HFF-Myc (cell line): ENCODE data around the gene ARAP1.

Experiments
- DNase-seq: peaks from one replicate; pipeline ENCODE4 v3.0.0-alpha.2; 2011; ENCODE audit warnings: low read depth; ENCODE audit errors: extremely low read depth
- H3K4me3 ChIP-seq: replicated peaks from 2 replicates; pipeline ENCODE4 v1.5.1; 2011; ENCODE audit warnings: low read depth, mild to moderate bottlenecking, control low read depth, low read length
- TF ChIP-seq, protein P1 (sequence below): IDR thresholded peaks from 2 replicates; pipeline ENCODE4 v1.5.1; 2012; ENCODE audit warnings: mild to moderate bottlenecking, low read depth, low read length, control low read depth; ENCODE audit errors: missing control alignments

Gene ARAP1

DNA sequence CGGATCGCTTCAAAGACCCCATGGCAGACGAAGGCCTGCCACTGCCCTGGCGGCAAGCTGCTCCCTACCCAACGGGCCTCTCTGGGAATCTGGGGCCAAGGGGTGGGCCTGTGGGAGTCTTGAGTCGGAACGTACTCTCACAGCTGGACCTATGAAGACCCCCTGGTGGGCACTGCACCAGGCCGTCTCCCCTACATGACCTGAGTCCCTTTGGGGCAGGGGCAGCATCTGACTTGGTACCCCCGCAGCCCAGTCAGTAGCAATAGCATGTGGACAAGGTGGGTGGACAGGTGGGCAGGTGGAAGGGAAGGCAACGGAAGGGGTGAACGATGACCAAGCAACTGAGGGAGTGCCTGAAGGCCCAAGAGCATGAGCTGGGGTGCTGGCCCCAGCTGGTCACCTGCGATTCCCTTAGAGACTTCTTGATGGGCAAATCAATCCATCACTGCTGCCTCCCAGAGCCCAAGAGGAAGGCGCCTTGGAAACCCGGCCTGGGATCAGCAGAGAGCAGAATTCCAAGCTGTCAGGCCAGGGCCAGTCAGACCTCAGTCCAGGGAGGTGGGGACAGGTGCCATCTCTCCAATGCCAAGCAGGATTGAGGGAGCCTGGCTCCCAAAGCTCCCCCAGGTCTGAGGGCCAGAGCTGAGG lies 35.3 kb downstream of the ARAP1 start:
- no peak for DNase-seq
- no peak overlapping the region for H3K4me3 ChIP-seq
- TF ChIP-seq, protein P1, sequence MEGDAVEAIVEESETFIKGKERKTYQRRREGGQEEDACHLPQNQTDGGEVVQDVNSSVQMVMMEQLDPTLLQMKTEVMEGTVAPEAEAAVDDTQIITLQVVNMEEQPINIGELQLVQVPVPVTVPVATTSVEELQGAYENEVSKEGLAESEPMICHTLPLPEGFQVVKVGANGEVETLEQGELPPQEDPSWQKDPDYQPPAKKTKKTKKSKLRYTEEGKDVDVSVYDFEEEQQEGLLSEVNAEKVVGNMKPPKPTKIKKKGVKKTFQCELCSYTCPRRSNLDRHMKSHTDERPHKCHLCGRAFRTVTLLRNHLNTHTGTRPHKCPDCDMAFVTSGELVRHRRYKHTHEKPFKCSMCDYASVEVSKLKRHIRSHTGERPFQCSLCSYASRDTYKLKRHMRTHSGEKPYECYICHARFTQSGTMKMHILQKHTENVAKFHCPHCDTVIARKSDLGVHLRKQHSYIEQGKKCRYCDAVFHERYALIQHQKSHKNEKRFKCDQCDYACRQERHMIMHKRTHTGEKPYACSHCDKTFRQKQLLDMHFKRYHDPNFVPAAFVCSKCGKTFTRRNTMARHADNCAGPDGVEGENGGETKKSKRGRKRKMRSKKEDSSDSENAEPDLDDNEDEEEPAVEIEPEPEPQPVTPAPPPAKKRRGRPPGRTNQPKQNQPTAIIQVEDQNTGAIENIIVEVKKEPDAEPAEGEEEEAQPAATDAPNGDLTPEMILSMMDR: no peak

DNA sequence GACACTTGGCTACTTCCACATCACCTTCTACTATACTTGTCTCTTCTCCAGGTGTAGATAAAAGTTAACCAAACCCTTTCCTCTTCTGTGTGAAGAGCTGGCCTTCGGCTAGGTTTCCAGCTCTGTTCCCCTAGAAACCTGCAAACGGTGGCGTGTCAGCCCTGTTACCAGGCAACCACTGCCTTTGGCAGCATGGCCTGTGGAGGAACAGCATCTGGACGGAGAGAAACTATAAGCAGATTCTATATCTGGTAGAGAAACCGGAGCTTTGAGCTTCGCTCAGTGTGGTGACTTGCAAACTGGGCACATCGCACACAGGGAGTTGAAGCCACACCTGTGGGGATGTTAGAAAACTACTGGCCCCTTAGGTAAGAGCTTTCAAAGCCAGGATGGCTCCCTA lies 35.9 kb downstream of the ARAP1 start:
- DNase-seq: no peak
- H3K4me3 ChIP-seq: no peak overlapping the region
- TF ChIP-seq, protein P1: no peak

DNA sequence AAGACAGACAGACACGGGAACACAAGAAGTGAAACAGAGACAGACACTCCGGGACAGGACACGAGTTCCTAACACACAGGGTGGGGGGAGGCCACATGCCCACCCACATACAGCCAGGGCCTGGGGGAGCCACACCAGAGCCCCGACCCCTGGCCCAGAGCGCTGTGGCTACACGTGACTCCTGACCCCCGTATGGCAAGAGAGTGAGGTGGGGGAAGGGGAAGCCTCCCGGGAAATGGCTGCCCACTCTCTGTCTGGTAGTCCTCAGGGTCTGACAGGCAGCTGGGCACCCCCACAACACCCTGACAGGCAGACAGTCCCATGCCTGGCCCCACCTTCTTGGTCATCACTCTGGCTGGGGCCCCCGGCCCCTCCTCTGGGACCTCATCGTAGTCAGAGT lies 39.4 kb downstream of the ARAP1 start:
- no peak for DNase-seq
- H3K4me3 ChIP-seq: no peak overlapping the region
- TF ChIP-seq, protein P1: no peak

DNA sequence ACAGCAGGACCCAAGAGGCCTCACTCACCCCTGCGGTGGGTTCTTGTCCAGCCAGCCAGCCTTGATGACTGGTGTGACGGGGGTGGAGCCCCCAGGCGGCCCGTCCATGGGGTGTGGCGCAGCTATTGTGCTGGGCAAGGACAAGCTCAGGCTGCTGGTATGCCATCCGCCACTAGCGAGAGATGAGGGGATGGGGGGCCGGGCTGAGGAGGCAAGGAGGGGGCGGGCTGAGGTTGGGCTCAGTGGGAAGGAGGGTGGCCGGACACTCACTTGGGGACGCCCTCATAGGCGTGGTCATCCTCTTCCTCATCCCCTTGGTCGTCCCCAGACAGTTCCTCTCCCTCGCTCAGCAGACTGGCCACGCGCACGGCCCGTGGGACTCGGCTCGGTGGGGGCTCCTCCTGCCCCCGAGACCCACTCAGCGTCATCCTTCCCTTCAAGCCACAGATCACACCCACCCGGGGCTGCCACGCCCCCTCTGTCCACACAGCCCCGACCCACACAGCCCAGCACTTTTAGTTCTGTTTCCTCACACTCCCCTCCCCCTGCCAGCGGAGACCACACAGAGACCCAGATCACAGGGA lies 39.9 kb downstream of the ARAP1 start:
- H3K4me3 ChIP-seq: no peak overlapping the region
- DNase-seq: no peak
- TF ChIP-seq, protein P1: no peak

DNA sequence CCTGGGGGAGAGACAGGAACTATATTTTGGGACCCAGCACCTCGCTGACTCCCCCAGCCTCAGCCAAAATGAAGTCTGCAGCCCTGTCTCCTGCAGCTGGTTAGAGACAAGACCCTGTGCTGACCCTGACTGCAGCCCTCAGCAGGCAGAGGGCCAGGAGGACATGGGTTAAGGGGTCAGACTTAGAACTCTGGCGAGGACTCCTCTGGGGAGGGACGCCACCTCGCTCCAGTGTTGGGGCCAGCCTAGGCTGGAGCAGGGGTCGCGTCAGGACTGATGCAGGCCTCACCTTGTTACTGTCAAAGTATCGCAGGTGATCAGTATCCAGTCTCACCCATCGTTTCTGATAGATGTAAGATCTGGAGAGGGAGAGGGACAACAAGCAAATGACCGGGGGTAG lies 41.1 kb downstream of the ARAP1 start:
- no peak overlapping the region for H3K4me3 ChIP-seq
- TF ChIP-seq, protein P1: no peak
- no peak for DNase-seq

- no peak overlapping the region for H3K4me3 ChIP-seq
- no peak for DNase-seq
- TF ChIP-seq, protein P1: no peak
Observed at GRCh38 chr11:72710278-72710677, 41.9 kb downstream of the ARAP1 start.
